Measurements from ENCODE around the gene NR2C2. TPM values are rescaled to one million over a fixed set of nuclear protein-coding genes. Genes with fewer than 3 reads are reported as not detected.
A peak's percentile ranks its signal among the peaks of the same experiment; 100 is the strongest.

NR2C2 gene
- total RNA-seq, 1 donor from 2014 or later, result 56.0 TPM

GRCh38 chr3:15033103-15033502, 85.7 kb downstream of the NR2C2 start:
- no peak overlapping the region for H3K27ac Mint-ChIP-seq
- no peak overlapping the region for H3K4me3 Mint-ChIP-seq (ENCODE audit: low read depth)
- no peaks in the 10 kb centered on the region for H3K27me3 Mint-ChIP-seq
- no peak for DNase-seq (ENCODE audit: low spot score, unreplicated experiment)
- peaks cover 16% of the 10 kb centered on the region for H3K36me3 Mint-ChIP-seq (ENCODE audit: insufficient read depth)
- no peaks in the 10 kb centered on the region for H3K4me1 Mint-ChIP-seq (ENCODE audit: low read depth)
- no peaks in the 10 kb centered on the region for H3K9me3 Mint-ChIP-seq (ENCODE audit: low read depth)
- no peak for TF ChIP-seq CTCF (IDR thresholded peaks at IDR 0.05; ENCODE audit: unreplicated experiment)

- Mint-ChIP-seq H3K4me1 (ENCODE audit: low read depth) (no peaks in the 10 kb centered on the region), H3K27ac (no peak overlapping the region), H3K36me3 (ENCODE audit: insufficient read depth) (peaks cover 17% of the 10 kb centered on the region), H3K27me3 (no peaks in the 10 kb centered on the region), H3K4me3 (ENCODE audit: low read depth) (no peak overlapping the region), H3K9me3 (ENCODE audit: low read depth) (no peaks in the 10 kb centered on the region)
- TF ChIP-seq CTCF (IDR thresholded peaks at IDR 0.05; ENCODE audit: unreplicated experiment), result no peak
- DNase-seq (ENCODE audit: low spot score, unreplicated experiment), result no peak
Measured at GRCh38 chr3:15038306-15038705, 90.9 kb downstream of the NR2C2 start.

DNA sequence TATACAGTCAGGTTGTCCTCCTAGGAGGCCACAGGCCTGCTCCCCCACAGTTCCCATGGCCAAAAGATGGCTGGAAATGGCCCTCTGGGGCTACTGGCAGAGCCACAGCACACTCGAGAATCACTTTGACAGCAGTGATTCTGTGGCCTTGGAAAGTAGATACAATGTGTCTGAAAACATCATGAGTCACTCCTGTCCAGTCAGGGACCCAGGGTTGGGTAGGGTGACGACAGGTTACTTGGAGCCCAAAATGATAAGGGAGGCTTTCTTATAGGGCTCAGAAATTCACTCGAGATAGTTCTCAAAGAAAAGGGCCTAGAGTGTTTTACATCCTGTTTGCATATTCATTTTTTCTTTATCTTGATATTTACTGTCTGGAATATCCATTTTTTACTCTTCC, 93.5 kb downstream of the NR2C2 start:
- H3K4me1 Mint-ChIP-seq (ENCODE audit: low read depth), result no peaks in the 10 kb centered on the region
- H3K27ac Mint-ChIP-seq, result peak overlapping the region; percentile 73
- no peak overlapping the region for H3K4me3 Mint-ChIP-seq (ENCODE audit: low read depth)
- no peak for DNase-seq (ENCODE audit: low spot score, unreplicated experiment)
- TF ChIP-seq CTCF (IDR thresholded peaks at IDR 0.05; ENCODE audit: unreplicated experiment), result no peak
- no peaks in the 10 kb centered on the region for H3K9me3 Mint-ChIP-seq (ENCODE audit: low read depth)
- peaks cover 18% of the 10 kb centered on the region for H3K36me3 Mint-ChIP-seq (ENCODE audit: insufficient read depth)
- no peaks in the 10 kb centered on the region for H3K27me3 Mint-ChIP-seq

- H3K4me1 Mint-ChIP-seq (ENCODE audit: low read depth), result no peaks in the 10 kb centered on the region
- DNase-seq (ENCODE audit: low spot score, unreplicated experiment), result no peak
- H3K4me3 Mint-ChIP-seq (ENCODE audit: low read depth), result no peak overlapping the region
- no peak for TF ChIP-seq CTCF (IDR thresholded peaks at IDR 0.05; ENCODE audit: unreplicated experiment)
- H3K27ac Mint-ChIP-seq, result no peak overlapping the region
- peaks cover 20% of the 10 kb centered on the region for H3K36me3 Mint-ChIP-seq (ENCODE audit: insufficient read depth)
- H3K9me3 Mint-ChIP-seq (ENCODE audit: low read depth), result no peaks in the 10 kb centered on the region
- H3K27me3 Mint-ChIP-seq, result no peaks in the 10 kb centered on the region
Measured at GRCh38 chr3:15041950-15042349, 94.6 kb downstream of the NR2C2 start.

DNA sequence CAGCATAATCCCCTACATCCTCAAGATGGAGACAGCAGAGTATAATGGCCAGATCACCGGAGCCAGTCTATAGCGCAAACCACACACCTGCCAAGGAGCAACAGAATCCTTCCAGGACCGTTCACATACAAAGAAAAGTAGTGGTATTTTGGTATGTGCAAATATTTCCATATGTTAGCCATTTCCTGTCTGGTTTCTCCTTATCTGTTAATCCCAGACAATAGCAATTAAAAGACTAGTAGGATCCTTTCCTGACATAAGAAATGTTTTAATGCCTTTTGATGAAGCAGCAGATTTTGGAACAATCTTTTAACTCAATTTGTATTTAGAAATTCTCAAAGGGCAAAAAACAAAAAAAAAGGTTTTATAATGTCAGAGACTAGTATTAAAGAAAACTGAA, 95.6 kb downstream of the NR2C2 start:
- Mint-ChIP-seq H3K27me3 (no peaks in the 10 kb centered on the region), H3K9me3 (ENCODE audit: low read depth) (no peaks in the 10 kb centered on the region), H3K27ac (peak overlapping the region; percentile 6), H3K4me1 (ENCODE audit: low read depth) (no peaks in the 10 kb centered on the region), H3K36me3 (ENCODE audit: insufficient read depth) (peaks cover 19% of the 10 kb centered on the region), H3K4me3 (ENCODE audit: low read depth) (no peak overlapping the region)
- no peak for DNase-seq (ENCODE audit: low spot score, unreplicated experiment)
- TF ChIP-seq CTCF (IDR thresholded peaks at IDR 0.05; ENCODE audit: unreplicated experiment), result no peak

All from progenitor cell of endocrine pancreas (in vitro differentiated cells).